Kidney (tissue), 14 donors: ENCODE results near the gene RASL12. TPM values are rescaled to one million over a fixed set of nuclear protein-coding genes. Genes with fewer than 3 reads are reported as not detected.
"Not testable (repeated sequence)": the region's sequence is repeated elsewhere in the genome, so short reads cannot be mapped to it uniquely, and the experiment has no call there.

ENCODE experiments used
- DNase-seq, 5 donors: peaks; one replicate each; pipeline ENCODE4 v3.0.0-alpha.2; 2013 to 2020
- FAIRE-seq: peaks from 2 replicates; lab custom pipeline; 2012; peaks lifted over from hg19 to GRCh38; lab: Jason Lieb, UNC
- H3K27ac ChIP-seq, 2 donors: one replicate each; pipeline ENCODE4 v1.7.0; 2013; ENCODE audit warnings: low read depth in 2 of 2, low read length in 2 of 2, inconsistent platforms in 1 of 2
- H3K27me3 ChIP-seq: one replicate; pipeline ENCODE4 v1.7.1; 2013; ENCODE audit warnings: low read length, inconsistent platforms; ENCODE audit not compliant: control insufficient read depth, insufficient read depth
- H3K36me3 ChIP-seq, 3 donors: one replicate each; pipeline versions ENCODE4 v1.7.0 to v1.7.1; 2013; ENCODE audit warnings: low read length in 3 of 3, control low read depth in 1 of 3, inconsistent platforms in 1 of 3; ENCODE audit not compliant: insufficient read depth in 3 of 3, control insufficient read depth in 2 of 3
- H3K4me1 ChIP-seq, 3 donors: one replicate each; pipeline versions ENCODE4 v1.7.0 to v1.7.1; 2013; ENCODE audit warnings: low read length in 3 of 3, inconsistent platforms in 1 of 3, low read depth in 1 of 3; ENCODE audit not compliant: control insufficient read depth in 2 of 3, insufficient read depth in 2 of 3
- H3K4me3 ChIP-seq, 3 donors: one replicate each; pipeline versions ENCODE4 v1.7.0 to v1.8.1; 2013; ENCODE audit warnings: low read length in 3 of 3, control low read depth in 1 of 3, inconsistent platforms in 1 of 3
- H3K9ac ChIP-seq, 3 donors: one replicate each; pipeline versions ENCODE4 v1.7.0 to v1.7.1; 2013; ENCODE audit warnings: low read length in 3 of 3, control low read depth in 1 of 3, inconsistent platforms in 1 of 3
- H3K9me3 ChIP-seq, 3 donors: one replicate each; pipeline versions ENCODE4 v1.7.0 to v1.7.1; 2013; ENCODE audit warnings: low read length in 3 of 3, control low read depth in 1 of 3, inconsistent platforms in 1 of 3; ENCODE audit not compliant: control insufficient read depth in 2 of 3, insufficient read depth in 1 of 3
- intact Hi-C: fragments of 100-400 bp; cut with DNase I; formaldehyde crosslinking; loops from one replicate; pipeline ENCODE4 v1.11.1; 2022
- polyA plus RNA-seq: library from polyadenylated mRNA; stranded (reverse); fragments of 350-450 nt; fragmentation: Illumina TruSeq; extraction: RNeasy Lipid Tissue Mini Kit (QIAGEN cat#74804); gene quantifications from one replicate; pipeline ENCODE4 v1.2.3, GENCODE V29; 2014; ENCODE audit warnings: low read depth, low replicate concordance; ENCODE audit not compliant: insufficient read depth
- total RNA-seq: library from RNA; stranded (reverse); fragmentation: NEBNext Ultra II Directional; extraction: Animal tissue kit (Norgen Biotek cat#: 25700); gene quantifications from one replicate; pipeline ENCODE4 v1.2.1, GENCODE V29; 2021
- TF ChIP-seq, protein P1 (sequence below): IDR thresholded peaks from 3 replicates; pipeline ENCODE4 v1.5.1; 2012; ENCODE audit warnings: mild to moderate bottlenecking, moderate library complexity, borderline replicate concordance; ENCODE audit not compliant: insufficient read depth; ENCODE audit errors: extremely low read depth
- donor health status: control.
- donor health status: control.
- donor health status: control.
- donor health status: control.
- donor health status: control.
- donor health status: DM: yes; HTN: yes; CAD: no.
- donor health status: Normal renal cell carcinoma (clear cell type).

RASL12 gene
- total and polyA plus RNA-seq, 2 donors from 2014 or later, result 6.7 to 7.6 TPM

DNA sequence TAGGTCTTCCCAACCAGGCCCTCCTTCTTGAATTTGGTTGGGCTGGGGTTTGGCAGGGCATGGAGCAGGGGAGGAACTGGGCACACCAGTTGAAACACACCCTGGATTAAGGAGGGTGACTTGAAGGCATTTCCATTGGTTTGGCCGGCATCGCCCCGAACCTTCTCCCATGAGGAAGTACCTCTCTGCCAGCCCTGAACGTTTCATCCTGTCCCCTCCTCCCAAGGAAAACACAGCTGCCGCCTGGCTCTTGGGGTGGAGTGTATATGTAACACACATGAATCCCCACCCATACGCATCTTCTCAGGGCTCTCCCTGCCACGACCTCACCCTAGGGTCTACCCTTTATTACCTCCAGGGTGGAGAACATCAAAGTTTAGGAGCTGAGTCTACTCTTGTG lies 32.7 kb upstream of the RASL12 start:
- intact Hi-C loops, result no loop called here
- no peaks in the 10 kb centered on the region for H3K9me3 ChIP-seq
- H3K9ac ChIP-seq, result no peak overlapping the region
- H3K27me3 ChIP-seq, result no peaks in the 10 kb centered on the region
- H3K27ac ChIP-seq, result no peak overlapping the region
- H3K36me3 ChIP-seq, result peaks cover 2 to 21% (median 14%) of the 10 kb centered on the region in 3 donors
- peaks cover 0 to 4% (median 0%) of the 10 kb centered on the region in 3 donors for H3K4me1 ChIP-seq
- DNase-seq (no peak), FAIRE-seq (no peak)
- H3K4me3 ChIP-seq, result no peak overlapping the region
- TF ChIP-seq, protein P1, sequence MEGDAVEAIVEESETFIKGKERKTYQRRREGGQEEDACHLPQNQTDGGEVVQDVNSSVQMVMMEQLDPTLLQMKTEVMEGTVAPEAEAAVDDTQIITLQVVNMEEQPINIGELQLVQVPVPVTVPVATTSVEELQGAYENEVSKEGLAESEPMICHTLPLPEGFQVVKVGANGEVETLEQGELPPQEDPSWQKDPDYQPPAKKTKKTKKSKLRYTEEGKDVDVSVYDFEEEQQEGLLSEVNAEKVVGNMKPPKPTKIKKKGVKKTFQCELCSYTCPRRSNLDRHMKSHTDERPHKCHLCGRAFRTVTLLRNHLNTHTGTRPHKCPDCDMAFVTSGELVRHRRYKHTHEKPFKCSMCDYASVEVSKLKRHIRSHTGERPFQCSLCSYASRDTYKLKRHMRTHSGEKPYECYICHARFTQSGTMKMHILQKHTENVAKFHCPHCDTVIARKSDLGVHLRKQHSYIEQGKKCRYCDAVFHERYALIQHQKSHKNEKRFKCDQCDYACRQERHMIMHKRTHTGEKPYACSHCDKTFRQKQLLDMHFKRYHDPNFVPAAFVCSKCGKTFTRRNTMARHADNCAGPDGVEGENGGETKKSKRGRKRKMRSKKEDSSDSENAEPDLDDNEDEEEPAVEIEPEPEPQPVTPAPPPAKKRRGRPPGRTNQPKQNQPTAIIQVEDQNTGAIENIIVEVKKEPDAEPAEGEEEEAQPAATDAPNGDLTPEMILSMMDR, result no peak

DNA sequence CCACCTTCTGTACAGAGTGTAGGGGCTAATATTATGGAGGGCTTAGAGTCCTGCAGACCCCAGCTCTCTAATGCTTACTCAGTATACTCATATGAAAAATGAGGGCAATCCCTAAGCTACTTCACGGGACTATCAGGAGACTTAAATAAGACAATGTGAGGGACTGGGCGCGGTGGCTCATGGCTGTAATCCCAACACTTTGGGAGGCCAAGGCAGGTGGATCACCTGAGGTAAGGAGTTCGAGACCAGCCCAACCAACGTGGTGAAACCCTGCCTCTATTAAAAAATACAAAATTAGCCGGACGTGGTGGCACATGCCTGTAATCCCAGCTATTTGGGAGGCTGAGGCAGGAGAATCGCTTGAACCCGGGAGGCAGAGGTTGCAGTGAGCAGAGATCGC lies 32.0 kb upstream of the RASL12 start:
- H3K27ac ChIP-seq, intact Hi-C loops, FAIRE-seq, H3K27me3 ChIP-seq, H3K9me3 ChIP-seq, DNase-seq, H3K4me3 ChIP-seq, H3K4me1 ChIP-seq, H3K9ac ChIP-seq: not testable (repeated sequence)
- peaks cover 2 to 21% (median 12%) of the 10 kb centered on the region in 3 donors for H3K36me3 ChIP-seq

GRCh38 chr15:65099336-65099735 lies 31.5 kb upstream of the RASL12 start:
- Histone ChIP-seq H3K27ac (no peak overlapping the region), H3K4me3 (no peak overlapping the region), H3K27me3 (no peaks in the 10 kb centered on the region), H3K36me3 (peaks cover 2 to 21% (median 12%) of the 10 kb centered on the region in 3 donors), H3K9me3 (no peaks in the 10 kb centered on the region), H3K9ac (no peak overlapping the region), H3K4me1 (peaks cover 0 to 11% (median 3%) of the 10 kb centered on the region in 3 donors)
- no peak for FAIRE-seq
- no peak for DNase-seq
- TF ChIP-seq, protein P1, result no peak
- intact Hi-C loops, result no loop called here

DNA sequence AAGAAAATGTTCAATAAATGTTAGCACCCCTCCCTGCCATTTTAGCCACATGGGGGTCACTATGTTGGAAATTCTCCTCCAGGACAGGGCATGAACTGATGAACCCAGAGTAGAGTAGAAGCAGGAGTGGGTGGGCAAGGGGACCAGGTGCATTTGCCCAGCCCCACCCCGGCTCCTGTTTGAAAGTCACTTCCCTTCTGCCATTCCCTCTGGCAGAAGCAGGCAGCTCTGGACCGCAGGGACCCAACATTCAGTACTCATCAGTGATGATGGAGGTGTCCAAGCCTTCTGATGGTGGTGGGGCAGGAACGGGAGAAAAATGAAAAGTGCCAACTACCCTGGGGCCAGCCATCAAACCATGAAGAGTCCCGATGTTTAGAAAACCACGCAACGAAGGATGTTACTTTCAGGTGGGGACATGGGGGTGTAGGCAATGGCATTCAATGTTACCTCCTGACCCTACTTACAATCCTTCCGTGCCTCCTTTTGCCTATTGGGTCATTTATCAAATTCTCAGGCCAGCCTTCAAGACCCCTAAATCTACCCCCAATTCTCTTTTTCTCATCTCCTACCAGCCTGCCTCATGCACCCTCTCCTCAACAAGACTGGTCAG lies 30.0 kb upstream of the RASL12 start:
- H3K27me3 ChIP-seq, result no peaks in the 10 kb centered on the region
- no peak for DNase-seq
- H3K4me3 ChIP-seq, result no peak overlapping the region
- no peak overlapping the region for H3K27ac ChIP-seq
- H3K9me3 ChIP-seq, result no peaks in the 10 kb centered on the region
- H3K4me1 ChIP-seq, result peaks cover 0 to 11% (median 3%) of the 10 kb centered on the region in 3 donors
- TF ChIP-seq, protein P1, result no peak
- FAIRE-seq, result no peak
- H3K36me3 ChIP-seq, result peaks cover 2 to 21% (median 12%) of the 10 kb centered on the region in 3 donors
- no peak overlapping the region for H3K9ac ChIP-seq
- intact Hi-C loops, result no loop called here
